ENCODE results near the gene RPS19.

DNA sequence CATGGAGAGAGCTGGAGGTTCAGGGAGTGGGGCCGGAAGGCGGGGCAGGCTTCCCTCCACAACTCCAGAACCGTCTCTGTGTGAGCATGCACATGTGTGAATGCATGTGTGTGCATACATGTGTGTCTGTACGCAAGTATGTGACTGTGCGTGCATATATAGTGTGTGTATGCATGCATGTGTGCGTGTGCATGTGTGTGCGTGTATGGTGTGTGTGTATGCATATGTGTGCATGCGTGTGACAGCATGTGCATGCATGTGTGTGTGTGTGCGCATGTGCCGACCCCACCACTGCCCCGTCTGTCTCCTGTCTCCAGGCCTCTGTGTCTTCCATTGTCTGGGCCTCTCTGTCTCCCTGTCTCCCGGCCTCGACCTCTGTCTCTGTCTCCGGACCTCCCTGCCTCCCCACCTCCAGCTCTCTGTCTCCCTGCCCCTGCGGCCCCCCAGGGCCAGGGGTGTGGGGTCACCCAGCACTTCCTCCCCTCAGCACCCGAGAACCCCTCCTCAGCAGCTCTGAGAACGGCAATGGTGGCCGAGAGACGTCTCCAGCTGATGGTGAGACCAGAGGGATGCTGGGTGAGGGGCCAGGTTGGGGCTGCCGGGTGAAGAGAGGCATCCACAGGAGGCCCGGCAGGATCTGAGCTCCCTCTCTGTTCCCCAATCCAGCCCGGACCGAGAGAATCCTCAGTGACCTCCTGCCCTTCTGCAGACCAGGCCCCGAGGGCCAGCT is 45.4 kb downstream of the RPS19 start:
- TF ChIP-seq, protein P1, sequence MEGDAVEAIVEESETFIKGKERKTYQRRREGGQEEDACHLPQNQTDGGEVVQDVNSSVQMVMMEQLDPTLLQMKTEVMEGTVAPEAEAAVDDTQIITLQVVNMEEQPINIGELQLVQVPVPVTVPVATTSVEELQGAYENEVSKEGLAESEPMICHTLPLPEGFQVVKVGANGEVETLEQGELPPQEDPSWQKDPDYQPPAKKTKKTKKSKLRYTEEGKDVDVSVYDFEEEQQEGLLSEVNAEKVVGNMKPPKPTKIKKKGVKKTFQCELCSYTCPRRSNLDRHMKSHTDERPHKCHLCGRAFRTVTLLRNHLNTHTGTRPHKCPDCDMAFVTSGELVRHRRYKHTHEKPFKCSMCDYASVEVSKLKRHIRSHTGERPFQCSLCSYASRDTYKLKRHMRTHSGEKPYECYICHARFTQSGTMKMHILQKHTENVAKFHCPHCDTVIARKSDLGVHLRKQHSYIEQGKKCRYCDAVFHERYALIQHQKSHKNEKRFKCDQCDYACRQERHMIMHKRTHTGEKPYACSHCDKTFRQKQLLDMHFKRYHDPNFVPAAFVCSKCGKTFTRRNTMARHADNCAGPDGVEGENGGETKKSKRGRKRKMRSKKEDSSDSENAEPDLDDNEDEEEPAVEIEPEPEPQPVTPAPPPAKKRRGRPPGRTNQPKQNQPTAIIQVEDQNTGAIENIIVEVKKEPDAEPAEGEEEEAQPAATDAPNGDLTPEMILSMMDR (IDR thresholded peaks at IDR 0.05; ENCODE audit: low read length), result no peak
- TF ChIP-seq EZH2 (IDR thresholded peaks at IDR 0.05; ENCODE audit: borderline replicate concordance, low read length), result no peak
